HG03095 (cell line): ENCODE results near the gene SYTL3.
"Not testable (repeated sequence)": the region's sequence is repeated elsewhere in the genome, so short reads cannot be mapped to it uniquely, and the experiment has no call there.

Experiments used
- ATAC-seq: cut with Tn5 transposase; IDR thresholded peaks from one replicate; pipeline ENCODE4 v1.9.1; 2021; ENCODE audit warnings: moderate library complexity; ENCODE audit not compliant: unreplicated experiment

SYTL3 gene

DNA sequence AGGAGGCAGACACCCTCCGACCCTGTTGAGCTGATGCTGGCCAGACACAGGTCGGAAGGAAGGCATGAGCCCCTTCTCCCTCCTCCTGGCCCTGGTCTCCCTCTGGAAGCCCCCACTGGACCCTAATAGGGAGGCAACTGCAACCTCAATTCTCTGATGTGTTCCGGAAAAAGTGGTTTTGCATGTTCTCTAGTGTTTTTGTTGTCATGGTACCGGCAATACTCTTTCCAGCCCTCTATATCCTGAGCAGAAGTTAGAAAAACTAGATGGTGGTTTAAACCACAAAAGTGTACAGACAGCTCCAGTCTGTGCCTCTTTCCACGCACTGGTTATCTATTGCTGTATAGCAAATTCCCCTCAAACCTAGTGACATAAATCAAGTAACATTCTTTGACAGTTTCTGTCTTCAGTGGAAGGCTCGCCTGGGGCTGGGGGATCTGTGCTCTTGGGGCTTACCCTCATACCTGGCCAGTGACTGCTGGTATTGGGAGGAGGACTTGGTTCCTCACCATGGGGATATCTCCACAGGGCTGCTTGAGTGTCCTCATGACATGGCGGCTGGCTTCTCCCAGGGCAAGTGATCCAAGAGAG, 37.0 kb downstream of the SYTL3 start:
- ATAC-seq: no peak

DNA sequence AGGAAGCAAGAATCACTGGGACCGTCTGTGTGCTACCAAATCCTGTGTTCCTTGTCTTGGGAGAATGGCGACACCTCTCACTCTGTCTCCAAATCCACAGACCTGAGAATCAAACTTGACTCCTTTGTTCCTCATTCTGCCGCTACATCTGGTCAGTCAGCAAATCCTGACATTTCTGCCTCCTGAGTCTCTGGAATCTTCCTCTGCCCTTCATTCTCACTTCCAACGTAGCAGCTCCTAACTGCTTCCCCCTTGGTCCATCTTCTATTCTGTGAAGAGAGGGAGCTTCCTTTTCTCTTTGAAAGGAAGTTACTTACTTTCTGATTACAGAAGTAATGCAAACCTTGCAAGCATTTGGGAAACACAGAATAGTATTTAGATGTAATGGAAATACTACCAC, 37.7 kb downstream of the SYTL3 start:
- no peak for ATAC-seq

DNA sequence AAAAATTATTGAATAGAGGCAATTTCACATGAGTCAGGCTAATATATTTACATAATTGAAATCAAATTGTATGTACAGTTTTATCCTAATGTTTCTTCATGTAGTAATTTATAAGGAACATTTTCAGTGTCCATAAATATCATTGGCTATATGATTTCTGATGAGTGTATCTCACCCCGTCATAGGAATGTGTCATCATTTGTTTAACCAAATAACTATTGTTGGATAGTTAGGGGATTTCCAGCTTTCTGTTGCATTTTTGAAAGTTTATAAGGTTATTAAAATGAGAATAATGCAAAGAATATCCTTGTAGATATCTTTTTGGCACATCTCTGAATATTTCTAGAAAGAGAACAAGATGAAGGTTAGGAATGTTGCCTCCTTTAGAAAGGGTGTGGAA, 39.0 kb downstream of the SYTL3 start:
- no peak for ATAC-seq

GRCh38 chr6:158694913-158695312, 45.1 kb downstream of the SYTL3 start:
- ATAC-seq: no peak

GRCh38 chr6:158697811-158698210, 48.0 kb downstream of the SYTL3 start:
- ATAC-seq: no peak

GRCh38 chr6:158698931-158699330, 49.1 kb downstream of the SYTL3 start:
- no peak for ATAC-seq

GRCh38 chr6:158701268-158701667, 51.4 kb downstream of the SYTL3 start:
- ATAC-seq: not testable (repeated sequence)

- no peak for ATAC-seq
Observed at GRCh38 chr6:158703111-158703836, 53.4 kb downstream of the SYTL3 start.

DNA sequence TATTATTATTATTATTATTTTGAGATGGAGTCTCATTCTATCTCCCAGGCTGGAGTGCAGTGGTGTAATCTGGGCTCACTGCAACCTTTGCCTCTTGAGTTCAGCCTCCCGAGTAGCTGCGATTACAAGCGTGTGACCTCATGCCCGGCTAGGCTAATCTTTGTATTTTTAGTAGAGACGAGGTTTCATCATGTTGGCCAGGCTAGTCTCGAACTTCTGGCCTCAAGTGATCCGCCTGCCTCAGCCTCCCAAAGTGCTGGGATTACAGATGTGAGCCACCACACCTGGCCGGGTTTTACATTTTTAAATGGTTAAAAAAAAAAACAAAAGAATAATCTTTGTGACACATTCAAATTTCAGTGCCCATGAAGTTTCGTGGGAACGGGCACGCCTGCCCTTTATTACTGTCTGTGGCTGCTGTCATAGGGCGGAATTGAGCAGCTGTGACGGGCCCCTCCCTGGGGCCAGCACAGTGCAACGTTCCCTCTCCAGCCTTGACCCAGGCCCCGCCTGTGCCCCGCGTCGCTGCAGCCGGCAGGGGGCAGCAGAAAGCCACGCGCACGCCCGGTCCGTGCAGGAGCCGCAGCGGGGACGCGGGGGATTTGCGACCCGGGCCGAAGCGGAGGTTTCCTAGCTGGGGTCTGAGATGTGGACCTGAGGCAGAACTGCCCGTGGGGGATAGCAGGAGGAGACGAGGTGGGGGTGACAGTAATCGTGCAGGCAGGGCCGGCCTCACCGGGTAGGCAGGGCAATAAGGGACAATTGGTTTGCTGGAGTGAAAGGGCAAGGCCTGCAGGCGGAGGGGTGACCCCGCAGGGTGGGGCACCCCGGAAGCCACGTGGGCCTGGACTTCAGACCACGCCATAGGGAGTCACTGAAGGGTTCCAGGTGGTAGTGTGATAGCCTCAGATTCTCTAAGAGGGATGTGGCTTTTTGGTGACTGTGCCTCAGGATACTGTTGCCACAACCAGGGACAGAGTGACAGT, 54.3 kb downstream of the SYTL3 start:
- peak; percentile 96 for ATAC-seq

GRCh38 chr6:158705386-158706126, 55.7 kb downstream of the SYTL3 start:
- no peak for ATAC-seq

GRCh38 chr6:158706369-158706982, 56.6 kb downstream of the SYTL3 start:
- no peak for ATAC-seq

GRCh38 chr6:158707120-158707820, 57.4 kb downstream of the SYTL3 start:
- no peak for ATAC-seq

- ATAC-seq: no peak
Observed at GRCh38 chr6:158707821-158708195, 58.0 kb downstream of the SYTL3 start.

GRCh38 chr6:158708239-158708638, 58.4 kb downstream of the SYTL3 start:
- ATAC-seq: no peak

DNA sequence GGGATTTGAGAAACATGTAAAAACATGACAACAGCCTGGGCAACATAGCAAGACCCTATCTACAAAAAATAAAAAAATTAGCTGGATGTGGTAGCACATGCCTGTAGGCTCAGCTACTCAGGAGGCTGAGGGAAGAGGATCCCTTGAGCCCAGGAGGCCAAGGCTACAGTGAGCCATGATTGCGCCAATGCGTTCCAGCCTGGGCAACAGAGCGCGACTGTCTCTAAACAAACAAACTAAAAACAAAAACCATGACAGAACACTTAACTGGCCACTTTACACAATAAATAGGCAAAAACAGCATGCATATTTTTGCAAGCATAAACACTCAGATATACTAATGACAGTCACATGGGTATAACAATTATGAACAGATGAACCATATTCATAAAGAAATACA, 60.0 kb downstream of the SYTL3 start:
- no peak for ATAC-seq

DNA sequence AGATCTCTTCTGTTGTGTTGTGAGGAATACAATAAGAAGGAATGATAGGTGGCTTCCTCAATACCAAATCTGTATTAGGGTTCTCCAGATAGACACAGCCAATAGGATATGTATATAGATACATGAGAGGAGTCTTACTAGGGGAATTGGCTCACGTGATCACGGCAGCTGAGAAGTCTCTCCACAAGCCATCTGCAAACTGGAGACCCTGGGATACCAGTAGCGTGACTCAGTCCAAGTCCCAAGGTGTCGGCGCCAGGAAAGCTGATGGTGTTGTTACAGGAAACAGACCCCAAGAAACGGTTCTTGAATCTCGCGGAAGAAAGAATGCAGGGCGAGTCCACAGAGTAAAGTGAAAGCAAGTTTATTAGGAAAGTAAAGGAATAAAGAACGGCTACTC, 61.4 kb downstream of the SYTL3 start:
- ATAC-seq: no peak

DNA sequence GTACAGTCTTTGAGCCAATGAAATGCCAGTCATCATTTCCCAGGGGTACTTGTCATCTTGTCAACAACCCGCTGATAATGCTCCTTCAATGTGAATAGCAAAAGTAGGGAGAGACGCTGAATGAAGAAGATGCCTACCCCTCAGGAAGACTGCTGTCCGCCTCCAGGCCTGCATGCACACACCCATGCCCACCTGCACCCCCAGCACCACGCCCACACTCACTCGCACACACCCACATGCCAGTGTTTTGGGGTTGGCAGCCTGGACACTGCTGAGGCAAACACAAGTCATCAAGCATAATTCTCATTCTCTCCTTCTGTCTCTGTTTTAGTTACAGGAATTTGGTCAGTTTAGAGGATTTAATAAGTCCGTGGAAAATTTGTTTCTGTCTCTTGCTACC, 63.6 kb downstream of the SYTL3 start:
- ATAC-seq: no peak

GRCh38 chr6:158714706-158715105, 64.9 kb downstream of the SYTL3 start:
- no peak for ATAC-seq

DNA sequence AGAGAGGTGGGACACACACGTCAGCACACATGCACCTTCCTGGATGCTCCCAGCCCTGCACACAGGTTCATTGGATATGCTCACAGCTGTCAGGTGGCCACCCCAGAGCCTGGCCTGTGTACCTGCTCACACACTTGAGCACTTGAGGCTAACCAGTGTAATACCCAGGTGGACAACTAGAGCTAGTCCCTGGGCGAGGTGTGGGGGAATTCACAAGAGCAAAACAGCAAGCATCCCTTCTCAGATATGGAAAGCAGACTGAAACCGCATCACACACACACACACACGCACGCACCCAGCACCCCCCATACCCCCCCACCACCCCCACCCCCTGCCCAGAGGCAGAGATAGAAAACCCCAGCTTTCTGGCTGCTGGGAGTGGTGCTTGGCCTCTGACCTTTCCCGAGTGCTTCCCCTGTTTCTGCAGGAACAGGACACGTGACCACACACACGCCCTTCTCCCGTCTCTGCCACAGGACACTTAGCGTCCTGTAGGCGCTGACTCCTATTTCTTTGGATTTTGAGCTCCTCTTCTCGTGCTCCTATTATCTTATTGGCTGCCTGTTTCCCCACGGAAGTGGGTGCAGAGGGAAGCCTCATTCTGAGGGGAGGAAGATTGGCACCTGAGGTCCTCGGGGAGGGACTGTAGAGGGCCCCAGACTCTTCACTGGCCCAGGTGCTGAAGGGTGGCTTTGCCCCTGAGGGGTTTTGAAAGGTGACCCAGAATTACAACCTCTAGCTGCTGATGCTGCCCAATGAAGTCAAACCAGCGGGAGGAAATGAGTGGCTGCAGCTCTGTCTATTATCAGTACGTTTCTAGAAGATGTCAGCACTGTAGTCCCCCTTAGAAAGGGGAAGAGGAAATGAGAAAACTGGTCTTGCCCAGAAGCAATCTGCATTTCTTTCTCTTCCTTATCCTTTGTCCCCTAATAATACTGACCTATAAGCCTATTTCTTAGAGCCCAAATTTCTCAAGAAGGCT, 65.8 kb downstream of the SYTL3 start:
- peak; percentile 67 for ATAC-seq
